Keratinocyte (primary cell): Measurements from ENCODE around the gene SLC29A1. TPM values are rescaled to one million over a fixed set of nuclear protein-coding genes. Genes with fewer than 3 reads are reported as not detected.

Experiments
- DNase-seq: peaks from one replicate; pipeline ENCODE4 v3.0.0-alpha.2; 2011; ENCODE audit warnings: low read depth, missing footprints, low spot score
- FAIRE-seq: peaks from 2 replicates; lab custom pipeline; 2011; peaks lifted over from hg19 to GRCh38; lab: Jason Lieb, UNC
- H2AFZ ChIP-seq: 2 replicates; pipeline ENCODE4 v1.6.0; 2012; ENCODE audit warnings: low read length, control low read depth, inconsistent platforms; ENCODE audit not compliant: control insufficient read depth
- H3K27ac ChIP-seq: 2 replicates; pipeline ENCODE4 v1.5.1; 2011; ENCODE audit warnings: low read length; ENCODE audit not compliant: control insufficient read depth, insufficient read depth
- H3K27me3 ChIP-seq: 3 replicates; pipeline ENCODE4 v1.6.0; 2011; ENCODE audit warnings: low read length; ENCODE audit not compliant: control insufficient read depth, insufficient read depth; ENCODE audit errors: extremely low read depth
- H3K36me3 ChIP-seq, 2 experiments: 2 replicates in 1 of 2; 3 replicates in 1 of 2; pipeline ENCODE4 v1.5.1; 2011; ENCODE audit warnings: low read length in 2 of 2, mild to moderate bottlenecking in 1 of 2; ENCODE audit not compliant: control insufficient read depth in 2 of 2, insufficient read depth in 2 of 2; ENCODE audit errors: extremely low read depth in 1 of 2
- H3K4me1 ChIP-seq: 3 replicates; pipeline ENCODE4 v1.5.1; 2011; ENCODE audit warnings: low read length; ENCODE audit not compliant: control insufficient read depth, insufficient read depth; ENCODE audit errors: extremely low read depth
- H3K4me2 ChIP-seq: 3 replicates; pipeline ENCODE4 v1.6.0; 2011; ENCODE audit warnings: low read depth, low read length; ENCODE audit not compliant: control insufficient read depth, insufficient read depth; ENCODE audit errors: extremely low read depth
- H3K4me3 ChIP-seq, 3 experiments: fragments of 200-600 bp in 1 of 3; sonication (generic) in 1 of 3; 2 replicates in 2 of 3; 3 replicates in 1 of 3; pipeline ENCODE4 v1.5.1; 2011 to 2016; ENCODE audit warnings: low read length in 3 of 3, mild to moderate bottlenecking in 3 of 3, control low read depth in 2 of 3, inconsistent platforms in 1 of 3, low read depth in 1 of 3, mixed read lengths in 1 of 3, mixed run types in 1 of 3, moderate library complexity in 1 of 3; ENCODE audit not compliant: control insufficient read depth in 2 of 3, insufficient read depth in 2 of 3; ENCODE audit errors: extremely low read depth in 1 of 3
- H3K79me2 ChIP-seq: 2 replicates; pipeline ENCODE4 v1.6.0; 2012; ENCODE audit warnings: low read length; ENCODE audit not compliant: control insufficient read depth, insufficient read depth
- H3K9ac ChIP-seq: 3 replicates; pipeline ENCODE4 v1.6.0; 2011; ENCODE audit warnings: low read length; ENCODE audit not compliant: control insufficient read depth, insufficient read depth; ENCODE audit errors: extremely low read depth
- H3K9me1 ChIP-seq: 3 replicates; pipeline ENCODE4 v1.6.0; 2011; ENCODE audit warnings: low read length; ENCODE audit not compliant: control insufficient read depth, insufficient read depth; ENCODE audit errors: extremely low read depth
- H3K9me3 ChIP-seq: 2 replicates; pipeline ENCODE4 v1.5.1; 2012; ENCODE audit warnings: low read depth, low read length; ENCODE audit not compliant: control insufficient read depth
- H4K20me1 ChIP-seq: 3 replicates; pipeline ENCODE4 v1.6.0; 2011; ENCODE audit warnings: low read length; ENCODE audit not compliant: control insufficient read depth, insufficient read depth; ENCODE audit errors: extremely low read depth
- EZH2 ChIP-seq: IDR thresholded peaks from one replicate; pipeline ENCODE4 v1.6.1; 2012; ENCODE audit warnings: inconsistent platforms, mild to moderate bottlenecking, low read length, moderate library complexity
- dilution Hi-C: fragments of 300-500 bp; cut with MboI; formaldehyde crosslinking; loops from one replicate; pipeline ENCODE4 v1.7.0; 2020; ENCODE audit warnings: low sequenced_read_pairs; ENCODE audit not compliant: extremely low pct_ligation_motif_present
- polyA plus RNA-seq, 5 experiments: library from polyadenylated mRNA; depleted of rRNA in 3 of 5; stranded (reverse) in 3 of 5; stranded (forward) in 1 of 5; unstranded in 1 of 5; fragments of >200 nt; gene quantifications; 1 replicate in 1 of 5; 2 replicates in 3 of 5; 3 replicates in 1 of 5; pipeline versions ENCODE4 v1.2.1 to v1.2.3, GENCODE V29; 2011 to 2012; ENCODE audit warnings: missing spikeins in 2 of 5, low read depth in 1 of 5, low replicate concordance in 1 of 5
- TF ChIP-seq, protein P1 (sequence below), 3 experiments: IDR thresholded peaks in 1 of 3; conservative IDR thresholded peaks in 1 of 3; optimal IDR thresholded peaks in 1 of 3; 2 replicates in 2 of 3; 3 replicates in 1 of 3; pipeline versions ENCODE3 to v1.5.1; 2011; ENCODE audit warnings: low read length in 3 of 3, mild to moderate bottlenecking in 3 of 3, moderate library complexity in 2 of 3, control low read depth in 1 of 3, inconsistent platforms in 1 of 3; ENCODE audit not compliant: insufficient read depth in 2 of 3; ENCODE audit errors: extremely low read depth in 1 of 3

The SLC29A1 gene
- polyA plus RNA-seq, 1 donor (not counting 4 experiments of a cell fraction or from before 2014, with no cell fraction given), result 51.0 TPM

DNA sequence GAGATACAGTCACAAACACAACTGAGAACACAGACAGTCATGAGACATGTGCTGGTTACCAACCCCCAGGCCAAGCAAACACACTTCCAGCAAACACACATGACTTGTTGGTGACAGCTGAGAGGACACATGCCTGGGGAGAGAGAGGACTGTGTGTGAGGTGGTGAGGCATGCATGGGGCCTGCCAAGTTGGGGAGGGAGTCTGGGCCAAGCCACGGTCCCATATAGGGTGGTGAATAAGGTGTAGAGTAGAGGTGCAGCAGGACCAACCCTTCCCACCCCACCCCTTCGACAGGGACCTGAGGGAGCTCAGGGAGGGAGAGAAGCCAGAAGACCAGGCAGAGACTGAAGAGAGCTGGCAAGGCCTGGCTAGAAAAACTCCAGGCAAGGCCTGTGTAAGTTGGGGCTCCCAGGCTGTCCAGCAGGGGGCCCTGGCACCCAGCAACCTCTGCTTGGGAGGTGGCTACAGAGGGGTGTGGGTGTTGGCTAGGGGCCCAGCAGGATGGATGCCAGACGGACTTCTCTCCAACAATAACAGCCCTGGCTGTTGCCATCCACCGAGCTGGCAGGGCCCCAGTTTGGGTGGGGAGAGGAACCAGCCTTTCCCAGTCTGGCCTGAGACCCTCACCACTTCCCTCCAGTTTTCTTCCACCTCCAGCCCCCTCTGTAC lies 2.0 kb upstream of the SLC29A1 start:
- H3K36me3 ChIP-seq, result no peaks in the 10 kb centered on the region
- dilution Hi-C loops, result no loop called here
- H3K9ac ChIP-seq, result no peak overlapping the region
- no peak overlapping the region for H3K27ac ChIP-seq
- no peaks in the 10 kb centered on the region for H3K27me3 ChIP-seq
- H3K9me1 ChIP-seq, result no peaks in the 10 kb centered on the region
- H3K4me3 ChIP-seq, result no peak overlapping the region
- DNase-seq (no peak), FAIRE-seq (no peak)
- H3K79me2 ChIP-seq, result peaks cover 22% of the 10 kb centered on the region
- peak overlapping the region; percentile 34 for H2AFZ ChIP-seq
- no peak overlapping the region for H3K4me2 ChIP-seq
- H3K9me3 ChIP-seq, result no peaks in the 10 kb centered on the region
- peaks cover 47% of the 10 kb centered on the region for H3K4me1 ChIP-seq
- H4K20me1 ChIP-seq, result no peaks in the 10 kb centered on the region
- TF ChIP-seq, protein P1, sequence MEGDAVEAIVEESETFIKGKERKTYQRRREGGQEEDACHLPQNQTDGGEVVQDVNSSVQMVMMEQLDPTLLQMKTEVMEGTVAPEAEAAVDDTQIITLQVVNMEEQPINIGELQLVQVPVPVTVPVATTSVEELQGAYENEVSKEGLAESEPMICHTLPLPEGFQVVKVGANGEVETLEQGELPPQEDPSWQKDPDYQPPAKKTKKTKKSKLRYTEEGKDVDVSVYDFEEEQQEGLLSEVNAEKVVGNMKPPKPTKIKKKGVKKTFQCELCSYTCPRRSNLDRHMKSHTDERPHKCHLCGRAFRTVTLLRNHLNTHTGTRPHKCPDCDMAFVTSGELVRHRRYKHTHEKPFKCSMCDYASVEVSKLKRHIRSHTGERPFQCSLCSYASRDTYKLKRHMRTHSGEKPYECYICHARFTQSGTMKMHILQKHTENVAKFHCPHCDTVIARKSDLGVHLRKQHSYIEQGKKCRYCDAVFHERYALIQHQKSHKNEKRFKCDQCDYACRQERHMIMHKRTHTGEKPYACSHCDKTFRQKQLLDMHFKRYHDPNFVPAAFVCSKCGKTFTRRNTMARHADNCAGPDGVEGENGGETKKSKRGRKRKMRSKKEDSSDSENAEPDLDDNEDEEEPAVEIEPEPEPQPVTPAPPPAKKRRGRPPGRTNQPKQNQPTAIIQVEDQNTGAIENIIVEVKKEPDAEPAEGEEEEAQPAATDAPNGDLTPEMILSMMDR (optimal IDR thresholded peaks at IDR 0.05 in 1 of 3, IDR thresholded peaks at IDR 0.05 in 1 of 3, conservative IDR thresholded peaks at IDR 0.05 in 1 of 3; ENCODE audit: extremely low read depth in 1 of 3, insufficient read depth in 2 of 3, low read length in 3 of 3), result peak in 2 of 3 experiments; percentile 70 to 93
- no peak for TF ChIP-seq EZH2

DNA sequence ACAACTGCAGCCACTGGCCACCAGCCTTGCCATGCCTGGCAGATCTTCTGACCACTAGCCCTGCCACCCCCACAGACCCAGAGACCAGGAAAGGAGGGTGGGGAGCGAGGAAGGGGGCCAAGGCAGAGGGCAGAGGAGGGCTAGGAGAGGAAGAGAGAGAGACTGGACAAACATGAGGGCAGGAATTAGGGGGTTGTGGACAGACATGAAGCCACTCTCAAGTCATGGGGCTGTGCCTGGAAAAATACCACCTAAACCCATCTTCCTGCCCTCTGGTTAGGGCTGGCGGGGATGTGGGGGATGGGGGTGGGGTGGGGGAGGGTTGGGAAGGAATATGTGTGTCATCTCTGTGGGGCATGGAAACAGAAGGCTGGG lies 1.4 kb upstream of the SLC29A1 start:
- no peak overlapping the region for H3K4me2 ChIP-seq
- H3K27me3 ChIP-seq, result no peaks in the 10 kb centered on the region
- H3K4me1 ChIP-seq, result peaks cover 47% of the 10 kb centered on the region

More for the DNA sequence above, 1.4 kb upstream of the SLC29A1 start:
- Histone ChIP-seq H3K79me2 (peaks cover 22% of the 10 kb centered on the region), H3K27ac (no peak overlapping the region), H3K9ac (no peak overlapping the region), H4K20me1 (no peaks in the 10 kb centered on the region), H3K36me3 (no peaks in the 10 kb centered on the region), H3K4me3 (no peak overlapping the region), H3K9me1 (no peaks in the 10 kb centered on the region), H2AFZ (peak overlapping the region; percentile 9), H3K9me3 (no peaks in the 10 kb centered on the region)
- DNase-seq, result no peak
- TF ChIP-seq, protein P1 (optimal IDR thresholded peaks at IDR 0.05 in 1 of 3, IDR thresholded peaks at IDR 0.05 in 1 of 3, conservative IDR thresholded peaks at IDR 0.05 in 1 of 3; ENCODE audit: extremely low read depth in 1 of 3, insufficient read depth in 2 of 3, low read length in 3 of 3), result no peak
- no peak for TF ChIP-seq EZH2
- no peak for FAIRE-seq
- dilution Hi-C loops, result no loop called here
